ENCODE measurements around the gene ZBTB38. TPM values are rescaled to one million over a fixed set of nuclear protein-coding genes. Genes with fewer than 3 reads are reported as not detected.

ZBTB38 gene
- total and polyA plus RNA-seq, 2 experiments from 2014 or later: 12.9 to 35.9 TPM

DNA sequence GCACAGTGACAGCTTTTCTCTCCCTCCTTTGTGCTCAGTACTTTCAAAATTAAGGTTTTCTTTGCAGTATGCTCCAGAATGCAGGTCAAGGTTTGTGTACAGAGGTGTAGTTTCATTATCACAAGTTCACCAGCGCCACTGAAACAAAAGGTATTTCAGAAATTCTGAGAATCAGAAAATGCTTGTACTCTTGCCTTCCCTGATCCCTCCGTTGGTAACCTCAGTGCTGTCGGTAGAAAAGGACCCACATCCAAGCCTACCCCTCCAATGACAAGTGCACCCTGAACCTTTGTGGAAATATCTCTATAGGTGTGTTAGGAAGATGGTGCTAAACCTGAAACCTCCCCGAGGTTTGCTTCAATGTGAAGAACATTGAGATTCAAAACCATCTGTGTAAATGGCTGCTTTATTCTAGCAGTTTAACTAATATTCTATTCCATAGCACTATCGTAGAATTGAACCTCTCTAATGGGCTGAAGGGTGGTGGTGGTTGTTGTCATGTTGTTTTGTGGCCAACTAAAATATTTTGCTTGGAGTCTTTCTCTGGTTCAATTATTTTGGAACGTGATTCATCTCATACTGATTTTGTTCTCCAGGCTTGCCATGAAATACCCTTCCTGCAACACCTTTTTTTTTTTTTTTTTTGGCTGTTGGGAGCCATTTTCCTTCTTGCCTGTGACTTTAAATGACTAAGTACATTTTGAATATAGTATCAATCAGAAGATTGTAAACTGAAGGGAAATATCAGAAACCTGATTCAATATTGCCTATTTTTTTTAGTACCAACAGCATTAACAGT lies 20.7 kb downstream of the ZBTB38 start:
- Histone ChIP-seq H3K36me3 (no peaks in the 10 kb centered on the region), H3K4me3 (no peak overlapping the region), H3K9me3 (ENCODE audit: low read depth) (no peaks in the 10 kb centered on the region), H3K27me3 (no peaks in the 10 kb centered on the region), H3K4me1 (ENCODE audit: low read depth) (peaks cover 31% of the 10 kb centered on the region), H3K27ac (no peak overlapping the region)
- TF ChIP-seq, protein P1, sequence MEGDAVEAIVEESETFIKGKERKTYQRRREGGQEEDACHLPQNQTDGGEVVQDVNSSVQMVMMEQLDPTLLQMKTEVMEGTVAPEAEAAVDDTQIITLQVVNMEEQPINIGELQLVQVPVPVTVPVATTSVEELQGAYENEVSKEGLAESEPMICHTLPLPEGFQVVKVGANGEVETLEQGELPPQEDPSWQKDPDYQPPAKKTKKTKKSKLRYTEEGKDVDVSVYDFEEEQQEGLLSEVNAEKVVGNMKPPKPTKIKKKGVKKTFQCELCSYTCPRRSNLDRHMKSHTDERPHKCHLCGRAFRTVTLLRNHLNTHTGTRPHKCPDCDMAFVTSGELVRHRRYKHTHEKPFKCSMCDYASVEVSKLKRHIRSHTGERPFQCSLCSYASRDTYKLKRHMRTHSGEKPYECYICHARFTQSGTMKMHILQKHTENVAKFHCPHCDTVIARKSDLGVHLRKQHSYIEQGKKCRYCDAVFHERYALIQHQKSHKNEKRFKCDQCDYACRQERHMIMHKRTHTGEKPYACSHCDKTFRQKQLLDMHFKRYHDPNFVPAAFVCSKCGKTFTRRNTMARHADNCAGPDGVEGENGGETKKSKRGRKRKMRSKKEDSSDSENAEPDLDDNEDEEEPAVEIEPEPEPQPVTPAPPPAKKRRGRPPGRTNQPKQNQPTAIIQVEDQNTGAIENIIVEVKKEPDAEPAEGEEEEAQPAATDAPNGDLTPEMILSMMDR (IDR thresholded peaks at IDR 0.05; ENCODE audit: low read depth, low read length): no peak
- DNase-seq (ENCODE audit: low read depth in 1 of 2, low spot score in 1 of 2): peak in 1 of 2 donors; percentile 53

DNA sequence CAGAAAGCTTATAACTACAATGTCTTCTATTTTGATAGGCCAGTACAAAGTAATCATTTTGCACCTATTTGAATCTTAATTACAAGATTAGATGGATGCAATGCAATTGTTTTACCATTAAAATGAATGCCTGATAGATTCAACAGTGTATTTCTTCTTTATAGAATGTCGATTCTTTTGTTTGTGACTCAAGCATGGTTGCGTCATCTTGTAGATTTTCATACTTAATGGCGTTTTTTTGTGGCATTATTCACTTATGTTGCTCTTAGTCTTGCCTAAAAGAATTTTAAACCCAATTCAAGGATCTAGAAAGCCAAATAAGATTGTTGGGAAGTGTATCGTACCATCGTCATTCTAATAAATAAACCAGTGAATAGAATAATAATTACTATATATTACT lies 21.4 kb downstream of the ZBTB38 start:
- DNase-seq (ENCODE audit: low read depth in 1 of 2, low spot score in 1 of 2): no peak
- TF ChIP-seq, protein P1 (IDR thresholded peaks at IDR 0.05; ENCODE audit: low read depth, low read length): no peak
- Histone ChIP-seq H3K27ac (no peak overlapping the region), H3K4me1 (ENCODE audit: low read depth) (peaks cover 31% of the 10 kb centered on the region), H3K9me3 (ENCODE audit: low read depth) (no peaks in the 10 kb centered on the region), H3K27me3 (no peaks in the 10 kb centered on the region), H3K4me3 (no peak overlapping the region), H3K36me3 (no peaks in the 10 kb centered on the region)

- H3K36me3 ChIP-seq: no peaks in the 10 kb centered on the region
- H3K4me1 ChIP-seq (ENCODE audit: low read depth): peaks cover 31% of the 10 kb centered on the region
- H3K4me3 ChIP-seq: no peak overlapping the region
- DNase-seq (ENCODE audit: low read depth in 1 of 2, low spot score in 1 of 2): no peak
- TF ChIP-seq, protein P1 (IDR thresholded peaks at IDR 0.05; ENCODE audit: low read depth, low read length): no peak
- H3K27ac ChIP-seq: peak overlapping the region; percentile 87
- no peaks in the 10 kb centered on the region for H3K9me3 ChIP-seq (ENCODE audit: low read depth)
- no peaks in the 10 kb centered on the region for H3K27me3 ChIP-seq
Observed at GRCh38 chr3:141390747-141391146, 22.4 kb downstream of the ZBTB38 start.

GRCh38 chr3:141391298-141391990 lies 23.1 kb downstream of the ZBTB38 start:
- DNase-seq (ENCODE audit: low read depth in 1 of 2, low spot score in 1 of 2): peak in 1 of 2 donors; percentile 65
- H3K9me3 ChIP-seq (ENCODE audit: low read depth): no peaks in the 10 kb centered on the region
- no peak overlapping the region for H3K4me3 ChIP-seq
- H3K4me1 ChIP-seq (ENCODE audit: low read depth): peaks cover 28% of the 10 kb centered on the region
- H3K36me3 ChIP-seq: no peaks in the 10 kb centered on the region
- peak overlapping the region; percentile 87 for H3K27ac ChIP-seq
- H3K27me3 ChIP-seq: no peaks in the 10 kb centered on the region
- TF ChIP-seq, protein P1 (IDR thresholded peaks at IDR 0.05; ENCODE audit: low read depth, low read length): no peak

- peak in 1 of 2 donors; percentile 34 for DNase-seq (ENCODE audit: low read depth in 1 of 2, low spot score in 1 of 2)
- Histone ChIP-seq H3K27ac (peak overlapping the region; percentile 87), H3K36me3 (no peaks in the 10 kb centered on the region), H3K4me3 (no peak overlapping the region), H3K4me1 (ENCODE audit: low read depth) (peaks cover 23% of the 10 kb centered on the region), H3K9me3 (ENCODE audit: low read depth) (no peaks in the 10 kb centered on the region), H3K27me3 (no peaks in the 10 kb centered on the region)
- TF ChIP-seq, protein P1 (IDR thresholded peaks at IDR 0.05; ENCODE audit: low read depth, low read length): no peak
Observed at GRCh38 chr3:141391991-141392316, 23.6 kb downstream of the ZBTB38 start.

Data from cardiac muscle cell (in vitro differentiated cells and primary cell).